ENCODE measurements around the gene BCL11A. TPM values are rescaled to one million over a fixed set of nuclear protein-coding genes. Genes with fewer than 3 reads are reported as not detected.

Gene BCL11A
- total and polyA plus RNA-seq, 8 donors, result 1.2 to 27.4 (median 16.3) TPM

- Histone ChIP-seq H3K27ac (no peak overlapping the region), H3K27me3 (no peaks in the 10 kb centered on the region), H3K9me3 (no peaks in the 10 kb centered on the region), H3K36me3 (no peaks in the 10 kb centered on the region), H3K4me1 (peaks cover 0 to 3% (median 0%) of the 10 kb centered on the region in 4 donors), H3K4me3 (no peak overlapping the region)
- DNase-seq, result no peak
- intact Hi-C loops (cut with DNase I; ENCODE audit: low total_unique reads), result no loop called here
- TF ChIP-seq POLR2AphosphoS5 (IDR thresholded peaks at IDR 0.05), result no peak
- TF ChIP-seq POLR2A (IDR thresholded peaks at IDR 0.05), result no peak
- no peak for TF ChIP-seq EP300 (IDR thresholded peaks at IDR 0.05)
- TF ChIP-seq CTCF (IDR thresholded peaks at IDR 0.05), result no peak
- 64 to 89% (median 87%) methylated on average over 4 of the region's 4 CpGs for WGBS, 5 donors
These were observed 123.8 kb downstream of the BCL11A start for GRCh38 chr2:60429681-60430080.

- H3K27ac ChIP-seq, result no peak overlapping the region
- intact Hi-C loops (cut with DNase I; ENCODE audit: low total_unique reads), result no loop called here
- H3K27me3 ChIP-seq, result no peaks in the 10 kb centered on the region
- no peak for DNase-seq
- H3K36me3 ChIP-seq, result no peaks in the 10 kb centered on the region
- no peaks in the 10 kb centered on the region for H3K4me1 ChIP-seq
- no peaks in the 10 kb centered on the region for H3K9me3 ChIP-seq
- TF ChIP-seq CTCF (IDR thresholded peaks at IDR 0.05) (no peak), POLR2A (IDR thresholded peaks at IDR 0.05) (no peak), EP300 (IDR thresholded peaks at IDR 0.05) (no peak), POLR2AphosphoS5 (IDR thresholded peaks at IDR 0.05) (no peak)
- H3K4me3 ChIP-seq, result no peak overlapping the region
- 24 to 56% (median 47%) methylated on average over 7 of the region's 7 CpGs for WGBS, 5 donors
These were observed 126.6 kb downstream of the BCL11A start for GRCh38 chr2:60426880-60427279.

GRCh38 chr2:60426341-60426740 is 127.1 kb downstream of the BCL11A start:
- Histone ChIP-seq H3K27ac (no peak overlapping the region), H3K27me3 (no peaks in the 10 kb centered on the region), H3K36me3 (no peaks in the 10 kb centered on the region), H3K4me3 (no peak overlapping the region), H3K9me3 (no peaks in the 10 kb centered on the region), H3K4me1 (no peaks in the 10 kb centered on the region)
- intact Hi-C loops (cut with DNase I; ENCODE audit: low total_unique reads), result no loop called here
- DNase-seq, result no peak
- TF ChIP-seq POLR2A (IDR thresholded peaks at IDR 0.05), result no peak

GRCh38 chr2:60424233-60424632 is 129.2 kb downstream of the BCL11A start:
- no peaks in the 10 kb centered on the region for H3K27me3 ChIP-seq
- no peaks in the 10 kb centered on the region for H3K36me3 ChIP-seq
- no peak for TF ChIP-seq CTCF (IDR thresholded peaks at IDR 0.05)
- TF ChIP-seq POLR2A (IDR thresholded peaks at IDR 0.05), result no peak
- no peak for TF ChIP-seq POLR2AphosphoS5 (IDR thresholded peaks at IDR 0.05)
- TF ChIP-seq EP300 (IDR thresholded peaks at IDR 0.05), result no peak
- no peak overlapping the region for H3K27ac ChIP-seq
- 76 to 82% (median 82%) methylated on average over 5 of the region's 5 CpGs for WGBS, 5 donors
- intact Hi-C loops (cut with DNase I; ENCODE audit: low total_unique reads), result no loop called here
- no peak for DNase-seq
- H3K4me1 ChIP-seq, result no peaks in the 10 kb centered on the region
- H3K4me3 ChIP-seq, result no peak overlapping the region
- H3K9me3 ChIP-seq, result no peaks in the 10 kb centered on the region

GRCh38 chr2:60423505-60423904 is 129.9 kb downstream of the BCL11A start:
- WGBS, 5 donors, result 75 to 91% (median 87%) methylated on average over 1 of the region's 1 CpG
- intact Hi-C loops (cut with DNase I; ENCODE audit: low total_unique reads), result no loop called here
- Histone ChIP-seq H3K4me1 (no peaks in the 10 kb centered on the region), H3K27me3 (no peaks in the 10 kb centered on the region), H3K4me3 (no peak overlapping the region), H3K9me3 (no peaks in the 10 kb centered on the region), H3K27ac (no peak overlapping the region), H3K36me3 (no peaks in the 10 kb centered on the region)
- TF ChIP-seq EP300 (IDR thresholded peaks at IDR 0.05), result no peak
- TF ChIP-seq CTCF (IDR thresholded peaks at IDR 0.05), result no peak
- TF ChIP-seq POLR2A (IDR thresholded peaks at IDR 0.05), result no peak
- no peak for TF ChIP-seq POLR2AphosphoS5 (IDR thresholded peaks at IDR 0.05)
- DNase-seq, result no peak
